PC-9 (cell line): Measurements from ENCODE around the gene GPAM. TPM values are rescaled to one million over a fixed set of nuclear protein-coding genes. Genes with fewer than 3 reads are reported as not detected.

ENCODE experiments used
- BruUV-seq: library from RNA; stranded (reverse); fragments of 400-500 nt; replicated peaks from 2 replicates; lab custom pipeline; 2021; lab: Mats Ljungman, UMichigan
- CTCF ChIA-PET: fragments of 300-600 bp; sonication (Branson Sonifier 250); formaldehyde crosslinking; loops from one replicate; lab custom pipeline; 2022; ENCODE audit warnings: antibody characterized with exemption; lab: Charles Lee
- POLR2A ChIA-PET: fragments of 300-600 bp; sonication (Branson Sonifier 250); formaldehyde crosslinking; loops from one replicate; lab custom pipeline; 2022; ENCODE audit warnings: antibody characterized with exemption; ENCODE audit not compliant: unreplicated experiment; lab: Charles Lee
- DNase-seq, 2 experiments: peaks; one replicate each; pipeline versions ENCODE4 v3.0.0 to v3.0.0-alpha.2; 2015 to 2022; ENCODE audit warnings: mixed read lengths in 1 of 2
- H2AFZ ChIP-seq: fragments of 200-600 bp; sonication (generic); 2 replicates; pipeline ENCODE4 v1.8.1; 2017; ENCODE audit warnings: antibody characterized with exemption
- H3F3A ChIP-seq: fragments of 200-600 bp; sonication (generic); 2 replicates; pipeline ENCODE4 v1.8.1; 2017; ENCODE audit warnings: antibody characterized with exemption, mild to moderate bottlenecking, low read depth; ENCODE audit not compliant: insufficient read depth
- H3K27ac ChIP-seq: fragments of 200-600 bp; sonication (generic); 2 replicates; pipeline ENCODE4 v1.6.1; 2016; ENCODE audit warnings: mixed run types
- H3K27me3 ChIP-seq: fragments of 200-600 bp; sonication (generic); 2 replicates; pipeline ENCODE4 v1.6.1; 2016; ENCODE audit warnings: low read depth, mixed run types; ENCODE audit not compliant: insufficient read depth
- H3K36me3 ChIP-seq: fragments of 200-600 bp; sonication (generic); 2 replicates; pipeline ENCODE4 v1.6.1; 2016; ENCODE audit warnings: low read depth, mixed run types
- H3K4me1 ChIP-seq: fragments of 200-600 bp; sonication (generic); replicated peaks from 2 replicates; pipeline ENCODE4 v1.6.1; 2016; ENCODE audit warnings: mixed run types; ENCODE audit not compliant: insufficient read depth
- H3K4me2 ChIP-seq: fragments of 200-600 bp; sonication (generic); 2 replicates; pipeline ENCODE4 v1.6.1; 2017; ENCODE audit warnings: mixed run types
- H3K4me3 ChIP-seq: fragments of 200-600 bp; sonication (generic); 2 replicates; pipeline ENCODE4 v1.6.1; 2016; ENCODE audit warnings: mixed run types
- H3K79me2 ChIP-seq: fragments of 200-600 bp; sonication (generic); 2 replicates; pipeline ENCODE4 v1.6.1; 2017; ENCODE audit warnings: low read depth, mixed run types
- H3K9me2 ChIP-seq: fragments of 200-600 bp; sonication (generic); 2 replicates; pipeline ENCODE4 v1.8.1; 2017; ENCODE audit warnings: mild to moderate bottlenecking; ENCODE audit not compliant: insufficient read depth
- H3K9me3 ChIP-seq: fragments of 200-600 bp; sonication (generic); 2 replicates; pipeline ENCODE4 v1.8.1; 2016; ENCODE audit warnings: low read depth; ENCODE audit not compliant: insufficient read depth
- H4K20me1 ChIP-seq: fragments of 200-600 bp; sonication (generic); 2 replicates; pipeline ENCODE4 v1.8.1; 2017; ENCODE audit not compliant: insufficient read depth
- CTCF ChIP-seq: fragments of 200-600 bp; sonication (generic); conservative IDR thresholded peaks from 2 replicates; pipeline ENCODE4 v1.6.1; 2017; ENCODE audit warnings: mixed run types, antibody characterized with exemption, mild to moderate bottlenecking, moderate library complexity
- EZH2 ChIP-seq: fragments of 200-600 bp; sonication (generic); IDR thresholded peaks from 2 replicates; pipeline ENCODE4 v1.8.0; 2017; ENCODE audit warnings: antibody characterized with exemption, low read depth
- intact Hi-C: fragments of 100-400 bp; cut with micrococcal nuclease; formaldehyde crosslinking; loops from one replicate; pipeline ENCODE4 v1.10.0; 2022; ENCODE audit not compliant: unreplicated experiment
- total RNA-seq: library from RNA; stranded (reverse); gene quantifications from 2 replicates; pipeline ENCODE4 v1.2.3, GENCODE V29; 2021

GPAM gene
- total RNA-seq, 1 experiment from 2014 or later: 4.2 TPM

- Histone ChIP-seq H3K4me2 (no peak overlapping the region), H3K27me3 (no peaks in the 10 kb centered on the region), H3F3A (no peaks in the 10 kb centered on the region), H3K9me2 (no peaks in the 10 kb centered on the region), H3K4me3 (no peak overlapping the region), H3K36me3 (no peaks in the 10 kb centered on the region), H2AFZ (no peak overlapping the region), H3K4me1 (no peaks in the 10 kb centered on the region), H3K27ac (no peak overlapping the region), H3K9me3 (no peaks in the 10 kb centered on the region), H4K20me1 (no peaks in the 10 kb centered on the region), H3K79me2 (no peaks in the 10 kb centered on the region)
- no TSS peak for BruUV-seq
- DNase-seq: no peak
- no peak for TF ChIP-seq EZH2
- no peak for TF ChIP-seq CTCF
- ChIA-PET CTCF (no interaction called here), POLR2A (no interaction called here)
- intact Hi-C loops: no loop called here
Observed at GRCh38 chr10:112213098-112213823, 29.7 kb upstream of the GPAM start.

- Histone ChIP-seq H3F3A (no peaks in the 10 kb centered on the region), H2AFZ (no peak overlapping the region), H3K4me1 (no peaks in the 10 kb centered on the region), H3K27ac (no peak overlapping the region), H3K9me3 (no peaks in the 10 kb centered on the region), H3K27me3 (0 out of 2 replicates have a peak, but pooled peaks cover 4% of the 10 kb centered on the region), H3K4me3 (no peak overlapping the region), H3K36me3 (no peaks in the 10 kb centered on the region), H3K4me2 (no peak overlapping the region), H3K79me2 (no peaks in the 10 kb centered on the region), H4K20me1 (no peaks in the 10 kb centered on the region), H3K9me2 (no peaks in the 10 kb centered on the region)
- ChIA-PET CTCF (no interaction called here), POLR2A (no interaction called here)
- DNase-seq: no peak
- intact Hi-C loops: no loop called here
- BruUV-seq: no TSS peak
- no peak for TF ChIP-seq EZH2
- no peak for TF ChIP-seq CTCF
Observed at GRCh38 chr10:112210666-112211065, 27.1 kb upstream of the GPAM start.

GRCh38 chr10:112209684-112210131 is 26.1 kb upstream of the GPAM start:
- Histone ChIP-seq H3K9me3 (no peaks in the 10 kb centered on the region), H4K20me1 (no peaks in the 10 kb centered on the region), H3K36me3 (no peaks in the 10 kb centered on the region), H3K4me1 (no peaks in the 10 kb centered on the region), H3K4me3 (no peak overlapping the region), H3K79me2 (no peaks in the 10 kb centered on the region), H2AFZ (no peak overlapping the region), H3K27me3 (0 out of 2 replicates have a peak, but pooled peaks cover 4% of the 10 kb centered on the region), H3K27ac (no peak overlapping the region), H3F3A (no peaks in the 10 kb centered on the region), H3K9me2 (no peaks in the 10 kb centered on the region), H3K4me2 (no peak overlapping the region)
- TF ChIP-seq EZH2: no peak
- no peak for TF ChIP-seq CTCF
- DNase-seq: no peak
- ChIA-PET POLR2A (no interaction called here), CTCF (no interaction called here)
- intact Hi-C loops: no loop called here
- no TSS peak for BruUV-seq
